B cell (primary cell): Measurements from ENCODE around the gene WBP2.

ENCODE experiments used
- CTCF ChIP-seq: fragments of 200-600 bp; IDR thresholded peaks from one replicate; pipeline ENCODE4 v1.8.0; 2022; ENCODE audit warnings: antibody characterized with exemption, mild to moderate bottlenecking
- EZH2 ChIP-seq: IDR thresholded peaks from 2 replicates; pipeline ENCODE4 v1.6.1; 2012; ENCODE audit warnings: borderline replicate concordance, low read depth, mild to moderate bottlenecking, moderate library complexity, low read length; ENCODE audit not compliant: insufficient read depth, poor library complexity, severe bottlenecking

GRCh38 chr17:75894049-75894733 lies 39.1 kb upstream of the WBP2 start:
- TF ChIP-seq EZH2 (no peak), CTCF (no peak)
